GM23338 (cell line): ENCODE measurements around the gene RRAS. TPM values are rescaled to one million over a fixed set of nuclear protein-coding genes. Genes with fewer than 3 reads are reported as not detected.
A peak's percentile ranks its signal among the peaks of the same experiment; 100 is the strongest.
"Not testable (repeated sequence)": the region's sequence is repeated elsewhere in the genome, so short reads cannot be mapped to it uniquely, and the experiment has no call there.

ENCODE experiments used
- ATAC-seq: fragments of 200-7000 bp; cut with Tn5 transposase; 3 replicates; pipeline ENCODE4 v1.9.1; 2020
- DNase-seq: peaks from one replicate; pipeline ENCODE4 v3.0.0-alpha.2; 2015; ENCODE audit warnings: low spot score
- H2AFZ ChIP-seq: fragments of 200-600 bp; sonication (generic); 2 replicates; pipeline ENCODE4 v1.8.0; 2016; ENCODE audit warnings: antibody characterized with exemption, mild to moderate bottlenecking, moderate library complexity
- H3F3A ChIP-seq: fragments of 200-600 bp; sonication (generic); replicated peaks from 2 replicates; pipeline ENCODE4 v1.8.0; 2017; ENCODE audit warnings: antibody characterized with exemption, mixed run types, low read depth
- H3K27ac ChIP-seq: fragments of 200-600 bp; sonication (generic); 2 replicates; pipeline ENCODE4 v1.6.1; 2016; ENCODE audit warnings: low read depth
- H3K27me3 ChIP-seq: fragments of 200-600 bp; sonication (generic); 2 replicates; pipeline ENCODE4 v1.8.0; 2016; ENCODE audit warnings: mild to moderate bottlenecking, mixed run types, moderate library complexity; ENCODE audit not compliant: insufficient read depth
- H3K36me3 ChIP-seq: fragments of 200-600 bp; sonication (generic); 2 replicates; pipeline ENCODE4 v1.8.0; 2016; ENCODE audit warnings: mild to moderate bottlenecking; ENCODE audit not compliant: insufficient read depth
- H3K4me1 ChIP-seq: fragments of 200-600 bp; sonication (generic); 2 replicates; pipeline ENCODE4 v1.8.0; 2016; ENCODE audit warnings: mild to moderate bottlenecking, moderate library complexity; ENCODE audit not compliant: insufficient read depth
- H3K4me2 ChIP-seq: fragments of 200-600 bp; sonication (generic); 2 replicates; pipeline ENCODE4 v1.7.1; 2017; ENCODE audit warnings: mixed run types
- H3K4me3 ChIP-seq: fragments of 200-600 bp; sonication (generic); 2 replicates; pipeline ENCODE4 v1.6.1; 2016; ENCODE audit warnings: mixed run types
- H3K79me2 ChIP-seq: fragments of 200-600 bp; sonication (generic); replicated peaks from 2 replicates; pipeline ENCODE4 v1.8.0; 2017; ENCODE audit warnings: mild to moderate bottlenecking; ENCODE audit not compliant: insufficient read depth
- H3K9me2 ChIP-seq: fragments of 200-600 bp; sonication (generic); 2 replicates; pipeline ENCODE4 v1.8.0; 2017; ENCODE audit not compliant: insufficient read depth
- H4K20me1 ChIP-seq: fragments of 200-600 bp; sonication (generic); replicated peaks from 2 replicates; pipeline ENCODE4 v1.8.0; 2017; ENCODE audit warnings: mild to moderate bottlenecking; ENCODE audit not compliant: insufficient read depth
- H3K27ac Mint-ChIP-seq: 2 replicates; pipeline ENCODE4 v1.8.0; 2020; ENCODE audit warnings: inconsistent platforms, mild to moderate bottlenecking, moderate library complexity, mixed read lengths
- H3K27me3 Mint-ChIP-seq: 3 replicates; pipeline ENCODE4 v1.8.0; 2022; ENCODE audit warnings: low read depth, mild to moderate bottlenecking, moderate library complexity, mixed read lengths, inconsistent platforms; ENCODE audit not compliant: insufficient read depth, poor library complexity
- H3K36me3 Mint-ChIP-seq: 3 replicates; pipeline ENCODE4 v1.8.0; 2021; ENCODE audit warnings: low read depth, mild to moderate bottlenecking, inconsistent platforms, moderate library complexity, mixed read lengths
- H3K4me1 Mint-ChIP-seq: 3 replicates; pipeline ENCODE4 v1.8.0; 2020; ENCODE audit warnings: mild to moderate bottlenecking, inconsistent platforms, mixed read lengths
- H3K4me3 Mint-ChIP-seq: 3 replicates; pipeline ENCODE4 v1.8.0; 2021; ENCODE audit warnings: moderate library complexity, mild to moderate bottlenecking, inconsistent platforms, mixed read lengths
- H3K9me3 Mint-ChIP-seq: 3 replicates; pipeline ENCODE4 v1.8.0; 2020; ENCODE audit warnings: moderate library complexity, mild to moderate bottlenecking, inconsistent platforms, mixed read lengths
- CREB1 ChIP-seq: fragments of 250-450 bp; sonication (Bioruptor Pico); IDR thresholded peaks from 2 replicates; pipeline ENCODE4 v1.5.0; 2020; ENCODE audit warnings: low read depth, mild to moderate bottlenecking, moderate library complexity
- CTCF ChIP-seq, 2 experiments: fragments of 200-600 bp in 1 of 2; sonication (generic) in 1 of 2; conservative IDR thresholded peaks; 2 replicates each; pipeline versions ENCODE4 v1.5.1 to v1.6.1; 2016 to 2017; ENCODE audit warnings: antibody characterized with exemption in 2 of 2, low read depth in 2 of 2, mild to moderate bottlenecking in 2 of 2, moderate library complexity in 1 of 2
- ETS1 ChIP-seq: IDR thresholded peaks from 2 replicates; pipeline ENCODE4 v1.6.1; 2016; ENCODE audit warnings: antibody characterized with exemption
- EZH2 ChIP-seq: fragments of 200-600 bp; sonication (generic); IDR thresholded peaks from one replicate; pipeline ENCODE4 v1.8.0; 2017; ENCODE audit warnings: antibody characterized with exemption, mild to moderate bottlenecking, low read depth; ENCODE audit not compliant: unreplicated experiment
- POLR2AphosphoS5 ChIP-seq: IDR thresholded peaks from 2 replicates; pipeline ENCODE4 v1.6.1; 2016; ENCODE audit warnings: antibody characterized with exemption, low read depth
- ZNF114 ChIP-seq: fragments of 250-450 bp; sonication (Bioruptor Pico); IDR thresholded peaks from 2 replicates; pipeline ENCODE4 v1.5.0; 2020; ENCODE audit warnings: mild to moderate bottlenecking, moderate library complexity
- ZNF331 ChIP-seq: fragments of 250-450 bp; sonication (Bioruptor Pico); IDR thresholded peaks from 2 replicates; pipeline ENCODE4 v1.5.0; 2020; ENCODE audit warnings: low read depth, mild to moderate bottlenecking, moderate library complexity
- polyA plus RNA-seq: library from polyadenylated mRNA; unstranded; fragments of >200 nt; fragmentation: Nextera tagmentation; extraction: Ambion mirVana; gene quantifications from 2 replicates; pipeline ENCODE4 v1.2.1, GENCODE V29; 2016
- total RNA-seq: library from RNA; depleted of rRNA; stranded (reverse); fragments of >200 nt; shearing (Covaris generic); gene quantifications from 2 replicates; pipeline ENCODE4 v1.2.3, GENCODE V29; 2014

RRAS gene
- total and polyA plus RNA-seq, 2 experiments from 2014 or later: 9.3 to 30.0 TPM

GRCh38 chr19:49635530-49636232 lies 4.3 kb downstream of the RRAS start:
- Histone ChIP-seq H4K20me1 (0 out of 2 replicates have a peak, but pooled peaks cover 2% of the 10 kb centered on the region), H3K36me3 (no peaks in the 10 kb centered on the region), H3K27me3 (peaks cover 11% of the 10 kb centered on the region; the same call in 1 of the 2 replicates), H3F3A (peaks cover 23% of the 10 kb centered on the region), H2AFZ (no peak overlapping the region), H3K27ac (no peak overlapping the region), H3K4me1 (peaks cover 34% of the 10 kb centered on the region; the same call in 1 of the 2 replicates), H3K79me2 (no peaks in the 10 kb centered on the region), H3K4me2 (no peak overlapping the region), H3K4me3 (no peak overlapping the region), H3K9me2 (no peaks in the 10 kb centered on the region)
- DNase-seq: peak; percentile 38
- Mint-ChIP-seq H3K4me1 (peaks cover 46% of the 10 kb centered on the region), H3K4me3 (no peak overlapping the region; the same call in 2 of the 3 replicates), H3K36me3 (no peaks in the 10 kb centered on the region), H3K27me3 (peaks cover 44% of the 10 kb centered on the region), H3K27ac (0 out of 2 replicates have a peak overlapping the region, but pooled peaks have one; percentile 42), H3K9me3 (peaks cover 2% of the 10 kb centered on the region; the same call in 1 of the 3 replicates)
- TF ChIP-seq CREB1 (no peak), ZNF331 (CRISPR knock-in tag) (no peak), ZNF114 (CRISPR knock-in tag) (no peak), ETS1 (no peak), CTCF (conservative IDR thresholded peaks at IDR 0.05; ENCODE audit: low read depth in 2 of 2) (0 out of 4 replicates have a peak, but pooled peaks of 1 of the 2 experiments have one; percentile 3), EZH2 (no peak), POLR2AphosphoS5 (no peak)
- no peak for ATAC-seq

- not testable (repeated sequence) for H3K27ac Mint-ChIP-seq, H3K36me3 ChIP-seq, H3K9me3 Mint-ChIP-seq, H3K4me2 ChIP-seq, H3K9me2 ChIP-seq, H3K4me3 Mint-ChIP-seq, H3K79me2 ChIP-seq, H3K4me3 ChIP-seq, H2AFZ ChIP-seq, H4K20me1 ChIP-seq, H3K27ac ChIP-seq, ATAC-seq, H3K27me3 ChIP-seq, H3K36me3 Mint-ChIP-seq
- Mint-ChIP-seq H3K27me3 (peaks cover 29% of the 10 kb centered on the region), H3K4me1 (peaks cover 33% of the 10 kb centered on the region)
- peak; percentile 50 for DNase-seq
- H3F3A ChIP-seq: peaks cover 33% of the 10 kb centered on the region
- peaks cover 21% of the 10 kb centered on the region; the same call in 1 of the 2 replicates for H3K4me1 ChIP-seq
Observed at GRCh38 chr19:49633273-49633672, 6.7 kb downstream of the RRAS start.
